Neural cell (in vitro differentiated cells): Measurements from ENCODE around the gene MCM9. TPM values are rescaled to one million over a fixed set of nuclear protein-coding genes. Genes with fewer than 3 reads are reported as not detected.

Experiments
- H2AFZ ChIP-seq: fragments of 200-600, 300-800 bp; sonication (generic), shearing (Covaris generic); 2 replicates; pipeline ENCODE4 v1.6.0; 2014; ENCODE audit warnings: low read depth, mild to moderate bottlenecking, antibody characterized with exemption, low read length, moderate library complexity
- H3F3A ChIP-seq: fragments of 200-600 bp; shearing (Covaris generic); 2 replicates; pipeline ENCODE4 v1.6.1; 2016; ENCODE audit warnings: mild to moderate bottlenecking, moderate library complexity, mixed read lengths, antibody characterized with exemption, low read length; ENCODE audit not compliant: insufficient read depth, poor library complexity, severe bottlenecking
- H3K27ac ChIP-seq: fragments of 200-600, 300-800 bp; sonication (generic), shearing (Covaris generic); 2 replicates; pipeline ENCODE4 v1.5.1; 2014; ENCODE audit warnings: mild to moderate bottlenecking, low read length, moderate library complexity
- H3K27me3 ChIP-seq: fragments of 300-800, 200-600 bp; sonication (generic), shearing (Covaris generic); 2 replicates; pipeline ENCODE4 v1.6.0; 2014; ENCODE audit warnings: mild to moderate bottlenecking, low read depth, low read length, moderate library complexity; ENCODE audit not compliant: insufficient read depth
- H3K36me3 ChIP-seq: fragments of 300-800, 200-600 bp; sonication (generic), shearing (Covaris generic); 2 replicates; pipeline ENCODE4 v1.5.1; 2014; ENCODE audit warnings: mild to moderate bottlenecking, antibody characterized with exemption, low read length, moderate library complexity; ENCODE audit not compliant: insufficient read depth
- H3K4me2 ChIP-seq: fragments of 300-800, 200-600 bp; sonication (generic), shearing (Covaris generic); 2 replicates; pipeline ENCODE4 v1.6.0; 2014; ENCODE audit warnings: mild to moderate bottlenecking, low read length
- H3K4me3 ChIP-seq: fragments of 300-800, 200-600 bp; sonication (generic), shearing (Covaris generic); 2 replicates; pipeline ENCODE4 v1.5.1; 2014; ENCODE audit warnings: mild to moderate bottlenecking, low read length, moderate library complexity
- H3K79me2 ChIP-seq: fragments of 200-600 bp; shearing (Covaris generic); replicated peaks from 2 replicates; pipeline ENCODE4 v1.6.0; 2014; ENCODE audit warnings: mild to moderate bottlenecking, low read length, moderate library complexity; ENCODE audit not compliant: insufficient read depth
- H3K9ac ChIP-seq: fragments of 300-800, 200-600 bp; sonication (generic), shearing (Covaris generic); 2 replicates; pipeline ENCODE4 v1.6.1; 2016; ENCODE audit warnings: mild to moderate bottlenecking, low read length, mixed read lengths
- H3K9me2 ChIP-seq: fragments of 200-600 bp; shearing (Covaris generic); 2 replicates; pipeline ENCODE4 v1.6.1; 2016; ENCODE audit warnings: mild to moderate bottlenecking, low read length, mixed read lengths; ENCODE audit not compliant: insufficient read depth
- H3K9me3 ChIP-seq: fragments of 200-600, 300-800 bp; sonication (generic), shearing (Covaris generic); 2 replicates; pipeline ENCODE4 v1.6.1; 2016; ENCODE audit warnings: mild to moderate bottlenecking, mixed run types, low read length, moderate library complexity, mixed read lengths
- H4K20me1 ChIP-seq: fragments of 200-600 bp; shearing (Covaris generic); 2 replicates; pipeline ENCODE4 v1.6.1; 2016; ENCODE audit warnings: mild to moderate bottlenecking, mixed run types; ENCODE audit not compliant: insufficient read depth
- EP300 ChIP-seq: fragments of 450-650 bp; conservative IDR thresholded peaks from 2 replicates; pipeline ENCODE4 v1.6.1; 2014; ENCODE audit warnings: antibody characterized with exemption, mild to moderate bottlenecking, moderate library complexity; ENCODE audit not compliant: poor library complexity, severe bottlenecking
- EZH2 ChIP-seq: fragments of 200-600, 300-800 bp; shearing (Covaris generic), sonication (generic); IDR thresholded peaks from 2 replicates; pipeline ENCODE4 v1.6.1; 2014; ENCODE audit warnings: antibody characterized with exemption, low read length, borderline replicate concordance, mild to moderate bottlenecking; ENCODE audit not compliant: insufficient read depth, poor library complexity, severe bottlenecking
- MXI1 ChIP-seq: fragments of 450-650 bp; conservative IDR thresholded peaks from 2 replicates; pipeline ENCODE4 v1.6.1; 2014; ENCODE audit warnings: antibody characterized with exemption, mild to moderate bottlenecking; ENCODE audit not compliant: poor library complexity, severe bottlenecking
- POLR2AphosphoS5 ChIP-seq: IDR thresholded peaks from 2 replicates; pipeline ENCODE4 v1.6.1; 2012
- RAD21 ChIP-seq: fragments of 450-650 bp; conservative IDR thresholded peaks from 2 replicates; pipeline ENCODE4 v1.6.1; 2014; ENCODE audit warnings: antibody characterized with exemption, mild to moderate bottlenecking, moderate library complexity
- SMC3 ChIP-seq: fragments of 450-650 bp; conservative IDR thresholded peaks from 2 replicates; pipeline ENCODE4 v1.6.1; 2014; ENCODE audit warnings: antibody characterized with exemption, mild to moderate bottlenecking, moderate library complexity; ENCODE audit not compliant: poor library complexity
- TAF1 ChIP-seq: IDR thresholded peaks from 2 replicates; pipeline ENCODE4 v1.6.1; 2012; ENCODE audit warnings: low read depth
- polyA plus RNA-seq: library from polyadenylated mRNA; depleted of rRNA; stranded (reverse); fragments of >200 nt; gene quantifications from 2 replicates; pipeline ENCODE4 v1.2.3, GENCODE V29; 2014
- TF ChIP-seq, protein P1 (sequence below): IDR thresholded peaks from 2 replicates; pipeline ENCODE4 v1.6.1; 2012; ENCODE audit warnings: borderline replicate concordance
- TF ChIP-seq, protein P2 (sequence below): fragments of 450-650 bp; IDR thresholded peaks from 2 replicates; pipeline ENCODE4 v1.5.1; 2014; ENCODE audit warnings: antibody characterized with exemption, mild to moderate bottlenecking, moderate library complexity; ENCODE audit not compliant: poor library complexity, severe bottlenecking

MCM9 gene
- polyA plus RNA-seq, 1 donor from 2014 or later, result 7.8 TPM

DNA sequence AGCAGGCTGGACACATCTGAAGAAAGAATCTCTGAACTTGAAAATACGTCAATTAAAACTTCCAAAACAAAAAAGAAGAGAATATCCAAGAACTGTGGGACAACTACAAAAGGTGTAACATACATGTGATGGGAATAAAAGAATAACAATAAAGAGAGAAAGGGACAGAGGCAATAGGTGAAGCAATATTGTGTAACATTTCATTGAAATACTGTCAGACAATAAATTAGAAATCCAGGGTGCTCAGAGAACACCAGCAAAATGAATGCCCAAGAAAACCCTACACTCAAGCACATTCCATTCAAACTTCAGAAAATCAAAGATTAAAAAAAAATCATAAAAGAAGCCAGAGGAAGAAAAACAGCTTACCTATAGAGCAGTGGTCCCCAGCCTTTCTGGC lies 74.6 kb downstream of the MCM9 start:
- Histone ChIP-seq H3K79me2 (no peaks in the 10 kb centered on the region), H3K27ac (no peak overlapping the region), H4K20me1 (no peaks in the 10 kb centered on the region), H3K9me2 (no peaks in the 10 kb centered on the region), H2AFZ (no peak overlapping the region), H3K9ac (no peak overlapping the region), H3K4me3 (no peak overlapping the region), H3K36me3 (no peaks in the 10 kb centered on the region), H3K9me3 (no peaks in the 10 kb centered on the region), H3K4me2 (no peak overlapping the region), H3K27me3 (no peaks in the 10 kb centered on the region), H3F3A (no peaks in the 10 kb centered on the region)
- no peak for TF ChIP-seq MXI1
- TF ChIP-seq, protein P1, sequence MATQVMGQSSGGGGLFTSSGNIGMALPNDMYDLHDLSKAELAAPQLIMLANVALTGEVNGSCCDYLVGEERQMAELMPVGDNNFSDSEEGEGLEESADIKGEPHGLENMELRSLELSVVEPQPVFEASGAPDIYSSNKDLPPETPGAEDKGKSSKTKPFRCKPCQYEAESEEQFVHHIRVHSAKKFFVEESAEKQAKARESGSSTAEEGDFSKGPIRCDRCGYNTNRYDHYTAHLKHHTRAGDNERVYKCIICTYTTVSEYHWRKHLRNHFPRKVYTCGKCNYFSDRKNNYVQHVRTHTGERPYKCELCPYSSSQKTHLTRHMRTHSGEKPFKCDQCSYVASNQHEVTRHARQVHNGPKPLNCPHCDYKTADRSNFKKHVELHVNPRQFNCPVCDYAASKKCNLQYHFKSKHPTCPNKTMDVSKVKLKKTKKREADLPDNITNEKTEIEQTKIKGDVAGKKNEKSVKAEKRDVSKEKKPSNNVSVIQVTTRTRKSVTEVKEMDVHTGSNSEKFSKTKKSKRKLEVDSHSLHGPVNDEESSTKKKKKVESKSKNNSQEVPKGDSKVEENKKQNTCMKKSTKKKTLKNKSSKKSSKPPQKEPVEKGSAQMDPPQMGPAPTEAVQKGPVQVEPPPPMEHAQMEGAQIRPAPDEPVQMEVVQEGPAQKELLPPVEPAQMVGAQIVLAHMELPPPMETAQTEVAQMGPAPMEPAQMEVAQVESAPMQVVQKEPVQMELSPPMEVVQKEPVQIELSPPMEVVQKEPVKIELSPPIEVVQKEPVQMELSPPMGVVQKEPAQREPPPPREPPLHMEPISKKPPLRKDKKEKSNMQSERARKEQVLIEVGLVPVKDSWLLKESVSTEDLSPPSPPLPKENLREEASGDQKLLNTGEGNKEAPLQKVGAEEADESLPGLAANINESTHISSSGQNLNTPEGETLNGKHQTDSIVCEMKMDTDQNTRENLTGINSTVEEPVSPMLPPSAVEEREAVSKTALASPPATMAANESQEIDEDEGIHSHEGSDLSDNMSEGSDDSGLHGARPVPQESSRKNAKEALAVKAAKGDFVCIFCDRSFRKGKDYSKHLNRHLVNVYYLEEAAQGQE, result no peak
- no peak for TF ChIP-seq RAD21
- TF ChIP-seq TAF1, result no peak
- no peak for TF ChIP-seq EP300
- TF ChIP-seq POLR2AphosphoS5, result no peak
- no peak for TF ChIP-seq EZH2
- TF ChIP-seq, protein P2, sequence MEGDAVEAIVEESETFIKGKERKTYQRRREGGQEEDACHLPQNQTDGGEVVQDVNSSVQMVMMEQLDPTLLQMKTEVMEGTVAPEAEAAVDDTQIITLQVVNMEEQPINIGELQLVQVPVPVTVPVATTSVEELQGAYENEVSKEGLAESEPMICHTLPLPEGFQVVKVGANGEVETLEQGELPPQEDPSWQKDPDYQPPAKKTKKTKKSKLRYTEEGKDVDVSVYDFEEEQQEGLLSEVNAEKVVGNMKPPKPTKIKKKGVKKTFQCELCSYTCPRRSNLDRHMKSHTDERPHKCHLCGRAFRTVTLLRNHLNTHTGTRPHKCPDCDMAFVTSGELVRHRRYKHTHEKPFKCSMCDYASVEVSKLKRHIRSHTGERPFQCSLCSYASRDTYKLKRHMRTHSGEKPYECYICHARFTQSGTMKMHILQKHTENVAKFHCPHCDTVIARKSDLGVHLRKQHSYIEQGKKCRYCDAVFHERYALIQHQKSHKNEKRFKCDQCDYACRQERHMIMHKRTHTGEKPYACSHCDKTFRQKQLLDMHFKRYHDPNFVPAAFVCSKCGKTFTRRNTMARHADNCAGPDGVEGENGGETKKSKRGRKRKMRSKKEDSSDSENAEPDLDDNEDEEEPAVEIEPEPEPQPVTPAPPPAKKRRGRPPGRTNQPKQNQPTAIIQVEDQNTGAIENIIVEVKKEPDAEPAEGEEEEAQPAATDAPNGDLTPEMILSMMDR, result no peak

DNA sequence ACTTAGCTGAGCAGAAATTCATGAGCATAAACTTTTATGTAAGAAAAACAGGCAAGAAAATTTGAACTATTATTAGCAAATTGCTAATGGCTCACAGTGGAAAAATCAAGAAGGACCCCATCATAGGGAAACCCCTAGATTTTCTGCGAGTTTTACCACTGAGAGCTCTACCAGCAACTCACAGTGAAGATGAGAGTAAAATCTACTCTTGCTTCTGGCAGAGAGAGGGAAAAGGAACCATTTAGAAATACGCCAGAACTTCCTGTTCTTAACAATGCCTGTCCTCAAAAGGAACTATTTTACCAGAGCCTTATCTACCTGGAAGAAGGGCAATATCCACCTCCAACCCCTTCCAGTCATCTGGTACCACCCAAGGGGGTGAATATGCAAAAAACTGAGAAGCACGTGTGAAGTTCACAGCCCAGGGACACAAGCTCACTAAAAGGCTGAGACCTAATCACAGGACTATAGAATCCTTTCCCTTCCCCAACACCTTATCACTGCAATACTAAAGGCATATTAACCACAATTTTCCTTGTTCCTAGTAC lies 75.4 kb downstream of the MCM9 start:
- TF ChIP-seq TAF1 (no peak), EZH2 (no peak), RAD21 (no peak), MXI1 (no peak), SMC3 (no peak), EP300 (no peak), POLR2AphosphoS5 (no peak)
- TF ChIP-seq, protein P2, result no peak
- TF ChIP-seq, protein P1, result no peak
- no peaks in the 10 kb centered on the region for H3K36me3 ChIP-seq
- no peaks in the 10 kb centered on the region for H3K27me3 ChIP-seq
- no peak overlapping the region for H2AFZ ChIP-seq
- no peaks in the 10 kb centered on the region for H3K79me2 ChIP-seq
- H3K4me3 ChIP-seq, result no peak overlapping the region
- H3K27ac ChIP-seq, result no peak overlapping the region
- no peak overlapping the region for H3K9ac ChIP-seq
- no peaks in the 10 kb centered on the region for H3K9me3 ChIP-seq
- H3F3A ChIP-seq, result no peaks in the 10 kb centered on the region
- no peaks in the 10 kb centered on the region for H4K20me1 ChIP-seq
- no peaks in the 10 kb centered on the region for H3K9me2 ChIP-seq
- H3K4me2 ChIP-seq, result no peak overlapping the region
